ENCODE data around the gene PLCB1.
"Not testable (repeated sequence)": the region's sequence is repeated elsewhere in the genome, so short reads cannot be mapped to it uniquely, and the experiment has no call there.

PLCB1 gene

GRCh38 chr20:8131598-8132483 lies at the start of gene PLCB1:
PLCB1 (plus strand) TSS chr20:8132266; CDS start chr20:8132652, 386 bp downstream.
- peak; percentile 85 for DNase-seq

- DNase-seq: no peak
These were observed 49.1 kb upstream of the PLCB1 start for GRCh38 chr20:8082989-8083388.

DNA sequence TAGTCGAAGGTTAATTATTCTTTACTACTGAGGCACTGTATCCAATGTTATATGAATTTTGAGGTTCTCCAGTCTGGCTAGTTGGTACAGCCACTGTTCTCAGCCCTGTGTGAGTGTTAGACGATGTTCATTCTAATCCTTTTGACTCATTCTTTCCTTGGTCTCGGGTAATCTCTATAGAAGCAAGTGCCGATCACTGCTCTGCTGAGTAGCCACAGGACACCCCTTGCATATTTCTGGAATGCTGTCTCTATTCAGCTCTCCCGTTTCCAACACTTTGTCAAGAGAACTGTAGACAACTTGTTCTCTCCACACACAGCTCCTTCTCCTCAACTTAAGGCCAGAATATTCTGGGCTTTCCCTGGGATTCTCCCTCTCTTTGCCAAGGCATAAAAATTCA lies 42.4 kb upstream of the PLCB1 start:
- no peak for DNase-seq

DNA sequence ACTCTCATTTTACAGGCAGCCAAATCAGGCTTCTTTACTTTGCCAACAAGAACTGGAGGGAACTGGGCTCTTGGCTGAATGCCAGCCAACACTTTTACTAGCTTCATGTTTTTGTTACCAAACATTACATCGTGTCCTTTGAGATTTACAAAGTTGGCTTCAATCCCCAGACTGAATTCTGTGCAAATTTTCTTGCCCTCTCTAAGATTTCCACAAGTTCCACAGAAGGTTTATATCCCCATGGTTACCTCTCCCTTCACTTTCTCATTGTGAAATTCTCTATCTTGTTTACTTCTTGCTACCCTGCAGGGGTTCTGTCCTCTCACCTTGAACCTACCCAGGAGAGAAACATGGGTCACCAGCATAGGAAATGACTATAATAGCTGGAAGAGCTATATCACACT lies 37.6 kb upstream of the PLCB1 start:
- DNase-seq: no peak

DNA sequence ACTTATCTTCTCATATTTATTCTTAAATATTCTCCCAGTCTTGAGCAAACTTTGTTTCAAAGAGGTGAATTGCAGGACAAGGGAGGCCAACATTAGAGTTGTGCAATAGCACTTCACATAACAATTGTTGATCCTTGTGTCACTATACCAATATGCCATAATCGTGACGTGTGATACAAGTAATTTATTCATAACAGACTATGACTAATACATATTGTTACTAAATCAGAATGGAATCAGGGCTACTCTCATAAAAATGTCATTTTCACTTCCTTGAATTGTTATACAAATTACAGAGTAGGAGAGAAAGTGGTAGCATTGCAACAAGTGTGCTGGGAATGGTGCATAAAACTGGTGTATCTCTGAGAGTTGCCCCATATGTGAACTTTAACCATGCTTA lies 37.2 kb upstream of the PLCB1 start:
- DNase-seq: no peak

- no peak for DNase-seq
These were observed 36.2 kb upstream of the PLCB1 start for GRCh38 chr20:8095648-8096572.

- DNase-seq: no peak
These were observed 34.8 kb upstream of the PLCB1 start for GRCh38 chr20:8097307-8097706.

- DNase-seq: no peak
These were observed 27.8 kb upstream of the PLCB1 start for GRCh38 chr20:8104252-8104651.

- not testable (repeated sequence) for DNase-seq
These were observed 17.5 kb upstream of the PLCB1 start for GRCh38 chr20:8114612-8115011.

DNA sequence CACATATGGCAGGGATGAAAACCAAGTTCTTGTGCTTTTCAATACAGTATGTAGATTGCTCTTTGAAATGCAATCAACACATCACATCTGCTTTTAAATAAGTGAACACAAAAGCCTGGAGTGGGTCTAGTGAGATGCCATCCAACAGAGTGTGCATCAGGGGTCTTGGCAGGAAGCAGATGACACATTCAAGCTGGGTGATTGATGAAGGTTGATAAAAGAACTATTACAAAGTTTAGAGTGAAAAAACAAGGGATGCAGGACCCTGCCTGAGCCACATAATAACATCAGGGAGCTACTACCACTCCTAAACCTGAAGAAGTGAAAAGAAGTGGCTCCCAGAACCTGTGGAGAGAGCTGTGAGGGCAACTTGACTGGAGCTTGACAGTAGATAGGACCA lies 16.6 kb upstream of the PLCB1 start:
- no peak for DNase-seq

DNA sequence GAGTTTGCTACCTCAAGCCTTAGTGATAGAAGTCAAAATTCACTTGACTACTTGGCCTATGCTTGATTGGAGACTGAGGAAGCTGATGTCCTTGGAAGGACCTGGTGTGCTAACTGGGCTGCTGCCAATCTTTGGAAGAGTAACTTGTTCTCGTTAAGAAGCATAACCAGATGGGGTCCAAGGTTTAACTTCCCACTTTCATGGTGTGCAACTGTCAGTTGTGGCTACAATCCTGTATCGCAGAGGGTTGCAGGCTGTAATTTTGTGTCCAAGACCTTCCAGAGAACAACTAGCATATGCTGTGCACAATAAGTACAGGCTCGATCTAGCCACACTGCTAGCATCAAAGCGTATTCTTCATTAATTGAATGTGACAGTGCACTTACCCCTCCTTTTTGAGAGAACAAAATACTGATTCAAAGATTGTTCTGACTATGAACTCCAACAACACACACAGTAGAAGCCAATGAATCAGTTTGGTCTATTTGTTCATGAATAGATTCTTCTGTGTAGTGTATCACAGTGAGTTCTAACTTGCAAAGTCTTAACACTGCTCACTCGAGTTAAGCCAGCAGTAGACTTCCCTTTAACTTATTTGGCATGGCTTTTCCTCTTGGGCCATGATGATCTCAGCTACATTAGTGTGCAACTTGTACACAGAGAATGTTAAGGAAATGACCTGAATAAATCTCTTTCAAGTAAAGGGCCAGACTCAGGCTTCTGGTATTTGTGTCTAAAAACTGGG lies 15.8 kb upstream of the PLCB1 start:
- no peak for DNase-seq

DNA sequence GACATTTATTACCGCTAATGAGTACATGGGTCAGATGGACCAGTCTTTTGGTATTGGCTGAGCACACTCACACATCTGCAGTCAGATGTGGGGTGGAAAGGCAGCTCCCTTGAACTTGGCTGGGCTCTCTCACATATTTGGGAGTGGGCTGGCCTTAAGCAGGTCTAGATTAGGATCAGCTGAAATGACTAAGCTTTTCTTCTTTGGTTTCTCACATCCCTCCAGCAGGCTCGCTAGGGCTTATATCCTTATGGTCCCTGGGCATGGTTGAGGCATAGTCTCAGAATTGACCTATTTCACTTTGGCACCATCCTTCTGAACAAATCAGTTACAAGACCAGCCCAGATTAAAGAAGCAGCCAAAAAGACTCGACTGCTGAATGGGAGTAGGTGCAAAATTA lies 14.4 kb upstream of the PLCB1 start:
- DNase-seq: no peak

DNA sequence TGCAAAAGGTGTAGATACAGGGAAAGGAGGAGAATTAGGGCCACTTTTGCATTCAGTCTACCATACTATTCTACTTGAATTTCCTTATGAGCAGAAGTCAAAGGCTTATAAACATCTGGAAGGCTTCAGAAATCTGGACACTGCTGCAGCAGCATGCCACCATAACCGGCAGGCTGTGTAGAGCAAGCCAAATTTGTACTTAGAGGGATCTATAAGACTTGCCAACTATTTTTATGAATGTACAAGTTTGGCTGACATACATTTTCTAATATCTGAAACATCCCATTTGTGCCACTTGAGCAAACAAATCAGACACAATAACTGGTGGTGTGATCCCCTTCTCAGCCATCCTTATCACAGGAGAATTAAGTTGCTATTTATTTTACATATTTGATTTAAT lies 14.0 kb upstream of the PLCB1 start:
- DNase-seq: no peak

GRCh38 chr20:8118760-8119159 lies 13.3 kb upstream of the PLCB1 start:
- no peak for DNase-seq

DNA sequence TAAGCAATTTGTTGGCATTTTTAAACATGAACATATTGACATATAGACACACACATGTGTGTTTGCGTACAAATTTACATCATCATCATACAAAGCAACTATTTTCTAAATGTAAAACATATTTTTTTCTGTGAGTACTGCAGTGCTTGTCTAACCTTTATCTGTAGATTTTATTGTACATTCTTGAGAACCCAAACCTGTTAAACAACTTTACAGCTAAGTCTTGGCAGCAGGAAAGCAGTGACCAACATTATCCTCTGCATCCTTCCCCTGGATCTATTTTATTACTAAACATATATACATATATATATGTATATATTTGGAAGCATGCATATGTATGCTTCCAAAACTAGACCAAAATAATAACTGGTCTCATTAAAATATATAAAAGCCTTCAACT lies 10.4 kb upstream of the PLCB1 start:
- DNase-seq: no peak

DNA sequence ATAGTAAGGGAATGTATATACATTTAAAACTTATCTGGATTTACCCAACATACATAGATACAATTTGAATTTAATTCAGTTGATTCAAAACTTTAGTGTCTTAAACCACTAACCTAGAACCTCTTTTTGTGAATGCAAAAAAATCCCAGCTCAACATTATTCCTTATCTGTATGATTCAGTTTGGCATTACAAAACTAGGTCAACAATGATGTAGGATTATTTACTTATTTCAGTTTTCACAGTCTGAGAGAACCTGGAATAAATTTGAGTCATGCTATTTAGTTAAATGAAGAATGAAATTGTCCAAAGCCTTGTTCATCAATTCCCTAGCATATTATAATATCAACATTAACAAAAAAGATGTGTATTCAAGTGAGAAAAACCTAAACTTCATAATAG lies 7.4 kb upstream of the PLCB1 start:
- no peak for DNase-seq

DNA sequence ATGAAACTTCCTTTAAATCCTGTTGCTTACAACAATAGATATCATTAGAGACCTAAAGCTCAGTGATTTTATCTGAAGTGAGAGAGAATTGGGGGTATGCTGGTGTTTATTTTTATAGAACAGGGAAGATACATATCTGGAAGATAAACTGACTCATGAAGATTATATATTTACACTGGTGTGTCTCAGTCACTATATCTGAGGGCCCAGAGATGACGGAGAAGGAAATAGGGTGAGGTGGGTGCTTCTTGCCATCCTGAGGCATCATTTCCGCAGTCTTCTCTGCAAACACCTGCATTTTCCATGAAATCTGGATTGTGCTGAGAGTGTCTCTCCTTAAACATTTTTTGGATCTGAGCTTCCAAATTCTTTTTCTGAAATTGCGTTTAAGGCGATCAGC lies 5.9 kb upstream of the PLCB1 start:
- no peak for DNase-seq

DNA sequence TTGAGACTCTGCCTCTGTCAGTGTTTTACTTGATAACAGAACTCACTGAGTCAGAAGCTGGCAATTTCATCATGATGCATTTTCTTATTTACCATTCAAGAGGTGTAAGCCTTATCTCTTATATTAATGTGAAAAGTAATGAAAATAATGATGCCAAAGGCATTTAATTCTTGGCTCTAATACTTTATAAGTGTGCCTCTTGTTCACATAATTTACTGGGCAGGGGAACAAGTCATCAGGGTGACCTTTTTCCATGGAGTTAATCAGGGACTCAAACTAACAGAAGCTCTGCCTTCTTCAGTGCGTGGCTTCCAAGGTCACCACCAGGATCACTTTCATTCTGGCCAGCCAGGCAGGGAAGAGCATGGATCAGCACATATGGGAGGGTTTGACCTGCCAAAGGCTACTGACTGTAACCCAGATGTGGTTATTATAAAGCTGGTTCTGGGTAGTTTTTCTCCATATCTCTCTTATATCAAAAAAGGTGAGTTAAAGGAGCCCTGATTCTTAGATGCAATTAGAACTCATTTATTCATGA lies 5.2 kb upstream of the PLCB1 start:
- no peak for DNase-seq

DNA sequence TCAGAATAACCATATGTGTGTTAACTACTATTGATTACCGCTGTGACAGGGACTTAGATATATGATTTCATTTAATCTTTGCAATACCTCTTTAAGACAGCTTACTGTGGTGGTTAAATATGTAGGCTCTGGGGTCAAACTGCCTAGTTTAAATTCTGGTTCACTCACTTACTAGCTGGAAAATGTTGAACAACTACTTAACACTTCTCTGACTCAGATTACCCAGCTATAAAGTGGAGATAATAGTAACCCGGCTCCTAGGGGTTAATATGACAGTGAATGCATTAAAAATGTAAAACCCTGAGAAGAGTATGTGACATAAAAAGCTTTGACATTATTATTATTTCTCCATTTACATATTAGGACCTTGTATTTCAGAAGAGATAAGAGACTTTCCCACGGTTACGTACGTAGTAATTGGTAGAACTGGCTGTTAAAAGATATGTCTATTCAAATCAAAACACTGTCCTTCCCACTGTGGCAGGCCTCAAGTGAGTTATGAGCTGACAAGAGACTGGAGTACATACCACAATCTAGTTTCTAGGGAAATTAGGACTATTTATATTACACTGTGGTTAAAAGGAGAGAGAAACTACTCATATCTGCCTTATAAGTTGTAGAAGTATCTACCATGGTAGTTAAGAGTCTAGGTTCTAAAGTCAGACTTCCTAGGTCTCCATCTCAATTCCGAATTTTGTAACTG lies 4.4 kb upstream of the PLCB1 start:
- DNase-seq: no peak

DNA sequence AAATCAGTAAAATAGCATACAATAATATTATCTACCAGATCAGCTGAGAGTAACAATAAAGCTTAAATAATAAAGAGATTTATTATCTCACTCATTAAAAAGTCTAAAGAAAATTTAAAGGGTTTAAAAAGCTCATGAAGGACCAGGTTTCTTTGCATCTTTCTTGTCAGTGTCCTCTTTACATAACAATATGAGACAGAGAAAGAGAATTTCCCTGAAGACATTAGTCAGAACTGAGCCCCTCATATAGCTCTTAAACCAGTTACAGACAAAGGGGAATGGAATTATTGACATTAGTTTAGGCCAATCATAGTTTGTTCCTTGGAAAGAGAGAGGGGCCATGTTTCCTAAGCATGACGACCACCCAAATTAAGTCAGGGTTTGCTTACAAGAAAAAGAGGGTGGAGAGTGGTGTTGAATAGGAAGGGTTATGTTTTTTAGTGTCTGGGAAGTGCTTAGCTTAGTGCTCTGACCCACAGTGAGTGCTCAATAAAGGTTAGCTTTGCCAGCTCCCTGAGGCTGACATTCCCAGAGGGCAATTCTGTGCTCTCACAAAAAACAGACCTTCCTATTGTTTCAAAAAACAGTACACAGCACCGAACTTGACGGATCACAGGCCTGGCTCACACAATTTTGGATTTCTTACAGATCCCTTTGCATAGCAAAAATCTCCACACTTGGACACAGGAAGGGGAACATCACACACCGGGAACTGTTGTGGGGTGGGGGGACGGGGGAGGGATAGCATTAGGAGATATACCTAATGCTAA lies 3.6 kb upstream of the PLCB1 start:
- no peak for DNase-seq

GRCh38 chr20:8129211-8129976 lies 2.7 kb upstream of the PLCB1 start:
- no peak for DNase-seq
